Neuronal stem cell (in vitro differentiated cells): Measurements from ENCODE around the gene TRAF1.

Experiments
- DNase-seq: peaks from one replicate; pipeline ENCODE4 v3.0.0-alpha.2; 2013; ENCODE audit warnings: low spot score
- H2AFZ ChIP-seq: one replicate; pipeline ENCODE4 v1.6.1; 2013; ENCODE audit warnings: mild to moderate bottlenecking, low read length, inconsistent platforms
- H2AK5ac ChIP-seq: 2 replicates; pipeline ENCODE4 v1.6.1; 2013; ENCODE audit warnings: low read depth, mild to moderate bottlenecking, inconsistent platforms, low read length, moderate library complexity, mixed read lengths
- H2BK120ac ChIP-seq: 2 replicates; pipeline ENCODE4 v1.6.1; 2013; ENCODE audit warnings: low read depth, mild to moderate bottlenecking, inconsistent platforms, low read length, moderate library complexity, mixed read lengths
- H2BK12ac ChIP-seq: one replicate; pipeline ENCODE4 v1.6.1; 2013; ENCODE audit warnings: low read length, inconsistent platforms
- H2BK15ac ChIP-seq: 2 replicates; pipeline ENCODE4 v1.6.1; 2013; ENCODE audit warnings: mild to moderate bottlenecking, low read length, inconsistent platforms, mixed read lengths
- H2BK5ac ChIP-seq: one replicate; pipeline ENCODE4 v1.6.1; 2013; ENCODE audit warnings: inconsistent platforms, mild to moderate bottlenecking, low read length, moderate library complexity
- H3K14ac ChIP-seq: one replicate; pipeline ENCODE4 v1.6.1; 2013; ENCODE audit warnings: low read length, inconsistent platforms
- H3K18ac ChIP-seq: 2 replicates; pipeline ENCODE4 v1.6.1; 2013; ENCODE audit warnings: low read length, inconsistent platforms
- H3K23ac ChIP-seq: 2 replicates; pipeline ENCODE4 v1.6.1; 2013; ENCODE audit warnings: low read depth, mild to moderate bottlenecking, mixed read lengths, low read length, inconsistent platforms; ENCODE audit not compliant: poor library complexity
- H3K27ac ChIP-seq: replicated peaks from 3 replicates; pipeline ENCODE4 v1.5.1; 2013; ENCODE audit warnings: low read length, inconsistent platforms
- H3K27me3 ChIP-seq, 3 experiments: 2 replicates each; pipeline ENCODE4 v1.6.1; 2013; ENCODE audit warnings: low read length in 3 of 3, mild to moderate bottlenecking in 2 of 3, inconsistent platforms in 1 of 3, low read depth in 1 of 3, mixed read lengths in 1 of 3, moderate library complexity in 1 of 3; ENCODE audit not compliant: control insufficient read depth in 3 of 3, insufficient read depth in 3 of 3
- H3K36me3 ChIP-seq, 2 donors: replicated peaks in 1 of 2; 2 replicates each; pipeline ENCODE4 v1.6.1; 2013; ENCODE audit warnings: low read length in 2 of 2; ENCODE audit not compliant: control insufficient read depth in 2 of 2, insufficient read depth in 2 of 2
- H3K4ac ChIP-seq: 2 replicates; pipeline ENCODE4 v1.6.1; 2013; ENCODE audit warnings: inconsistent platforms, mild to moderate bottlenecking, low read length, moderate library complexity
- H3K4me1 ChIP-seq, 2 donors: 1 replicate in 1 of 2; 2 replicates in 1 of 2; pipeline ENCODE4 v1.6.1; 2013; ENCODE audit warnings: low read length in 2 of 2, low read depth in 1 of 2; ENCODE audit not compliant: control insufficient read depth in 2 of 2, insufficient read depth in 1 of 2
- H3K4me2 ChIP-seq: one replicate; pipeline ENCODE4 v1.6.1; 2013; ENCODE audit warnings: mild to moderate bottlenecking, low read length, inconsistent platforms; ENCODE audit not compliant: insufficient read depth, poor library complexity, severe bottlenecking
- H3K4me3 ChIP-seq, 2 donors: 2 replicates each; pipeline ENCODE4 v1.5.1; 2013; ENCODE audit warnings: low read length in 2 of 2, mild to moderate bottlenecking in 2 of 2, inconsistent platforms in 1 of 2, moderate library complexity in 1 of 2
- H3K79me1 ChIP-seq: one replicate; pipeline ENCODE4 v1.6.1; 2013; ENCODE audit warnings: low read depth, mild to moderate bottlenecking, inconsistent platforms, low read length, moderate library complexity
- H3K9ac ChIP-seq: one replicate; pipeline ENCODE4 v1.6.1; 2013; ENCODE audit warnings: mild to moderate bottlenecking, low read depth, low read length, inconsistent platforms; ENCODE audit not compliant: poor library complexity
- H3K9me3 ChIP-seq, 2 donors: replicated peaks in 1 of 2; 2 replicates each; pipeline versions ENCODE3 to v1.6.1; 2013; ENCODE audit warnings: low read length in 2 of 2, mild to moderate bottlenecking in 2 of 2, inconsistent platforms in 1 of 2, low read depth in 1 of 2, mixed read lengths in 1 of 2, moderate library complexity in 1 of 2; ENCODE audit not compliant: control insufficient read depth in 2 of 2, insufficient read depth in 1 of 2
- H4K8ac ChIP-seq: one replicate; pipeline ENCODE4 v1.6.1; 2013; ENCODE audit warnings: low read depth, mild to moderate bottlenecking, inconsistent platforms, low read length, moderate library complexity
- H4K91ac ChIP-seq: one replicate; pipeline ENCODE4 v1.6.1; 2013; ENCODE audit warnings: low read length, low read depth, mild to moderate bottlenecking, inconsistent platforms; ENCODE audit not compliant: poor library complexity
- WGBS, 2 donors: extraction: QIAGEN DNeasy Blood & Tissue Kit; methylation state at CpG; one replicate each; pipeline ENCODE4 v1.1.7; 2013; ENCODE audit warnings: missing lambda C conversion rate in 2 of 2, mixed read lengths in 1 of 2; ENCODE audit not compliant: insufficient read length in 2 of 2, insufficient replicate concordance in 1 of 2; ENCODE audit errors: extremely low coverage in 2 of 2; 5-methylcytosine and 5-hydroxymethylcytosine counted together

Gene TRAF1

GRCh38 chr9:120961936-120962335, 35.3 kb upstream of the TRAF1 start:
- Histone ChIP-seq H2AK5ac (no peak overlapping the region), H3K9ac (no peak overlapping the region), H2BK15ac (no peak overlapping the region), H3K23ac (no peak overlapping the region), H4K8ac (no peak overlapping the region), H3K4me2 (no peak overlapping the region), H3K79me1 (no peaks in the 10 kb centered on the region), H3K4me3 (no peak overlapping the region), H4K91ac (no peak overlapping the region), H3K27ac (no peak overlapping the region), H2BK12ac (no peak overlapping the region), H3K27me3 (no peaks in the 10 kb centered on the region), H3K9me3 (no peaks in the 10 kb centered on the region), H3K4me1 (peaks cover 12 to 19% of the 10 kb centered on the region in 2 donors), H3K36me3 (no peaks in the 10 kb centered on the region), H3K4ac (no peak overlapping the region), H2AFZ (no peak overlapping the region), H2BK120ac (no peak overlapping the region), H3K14ac (no peak overlapping the region), H2BK5ac (no peak overlapping the region), H3K18ac (no peak overlapping the region)
- no peak for DNase-seq
- WGBS, 2 donors = no CpG with 5 or more reads among the region's 3 CpGs

DNA sequence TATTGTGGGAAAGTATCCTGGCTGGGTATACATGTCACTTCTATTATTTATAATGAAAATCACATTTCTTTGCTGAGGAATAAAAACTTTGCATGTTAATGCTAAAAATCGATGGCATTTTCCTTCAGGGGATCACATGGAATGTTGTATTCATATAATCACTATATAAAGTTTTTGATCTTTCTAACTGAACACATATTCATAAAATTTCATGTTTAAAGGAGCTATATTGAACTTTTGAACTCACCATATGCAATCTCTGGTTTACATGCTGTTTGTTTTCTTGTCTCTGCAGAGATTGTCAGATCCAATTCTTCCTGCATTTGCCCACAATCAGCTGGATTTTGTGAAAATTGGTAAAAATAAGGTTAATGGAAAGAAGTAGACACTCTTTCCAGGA, 33.4 kb upstream of the TRAF1 start:
- Histone ChIP-seq H2BK12ac (no peak overlapping the region), H3K4ac (no peak overlapping the region), H2AFZ (no peak overlapping the region), H3K27ac (no peak overlapping the region), H2BK5ac (no peak overlapping the region), H3K4me2 (no peak overlapping the region), H3K14ac (no peak overlapping the region), H4K91ac (no peak overlapping the region), H3K36me3 (no peaks in the 10 kb centered on the region), H3K9me3 (no peaks in the 10 kb centered on the region), H3K9ac (no peak overlapping the region), H4K8ac (no peak overlapping the region), H3K4me1 (peaks cover 3 to 6% of the 10 kb centered on the region in 2 donors), H3K27me3 (no peaks in the 10 kb centered on the region), H3K18ac (no peak overlapping the region), H3K79me1 (no peaks in the 10 kb centered on the region), H3K4me3 (no peak overlapping the region), H2BK120ac (no peak overlapping the region), H3K23ac (no peak overlapping the region), H2BK15ac (no peak overlapping the region), H2AK5ac (no peak overlapping the region)
- WGBS, 2 donors = no CpG with 5 or more reads among the region's 1 CpG
- no peak for DNase-seq

GRCh38 chr9:120956862-120957261, 30.3 kb upstream of the TRAF1 start:
- H3K79me1 ChIP-seq = no peaks in the 10 kb centered on the region
- H4K91ac ChIP-seq = no peak overlapping the region
- no peak overlapping the region for H3K4ac ChIP-seq
- no peak overlapping the region for H3K23ac ChIP-seq
- H2BK5ac ChIP-seq = no peak overlapping the region
- DNase-seq = no peak
- no peak overlapping the region for H2BK15ac ChIP-seq
- H2BK12ac ChIP-seq = no peak overlapping the region
- no peak overlapping the region for H3K4me2 ChIP-seq
- no peak overlapping the region for H2AK5ac ChIP-seq
- no peaks in the 10 kb centered on the region for H3K27me3 ChIP-seq
- H3K9ac ChIP-seq = no peak overlapping the region
- H3K4me3 ChIP-seq = no peak overlapping the region
- H4K8ac ChIP-seq = no peak overlapping the region
- H2AFZ ChIP-seq = no peak overlapping the region
- no peaks in the 10 kb centered on the region for H3K36me3 ChIP-seq
- no peak overlapping the region for H2BK120ac ChIP-seq
- H3K18ac ChIP-seq = no peak overlapping the region
- H3K27ac ChIP-seq = no peak overlapping the region
- H3K4me1 ChIP-seq = peaks cover 0 to 5% of the 10 kb centered on the region in 2 donors
- H3K14ac ChIP-seq = no peak overlapping the region
- no peaks in the 10 kb centered on the region for H3K9me3 ChIP-seq
- no CpG with 5 or more reads among the region's 3 CpGs for WGBS, 2 donors

GRCh38 chr9:120951960-120952618, 25.5 kb upstream of the TRAF1 start:
- H2BK12ac ChIP-seq = no peak overlapping the region
- WGBS, 2 donors = no CpG with 5 or more reads among the region's 9 CpGs

More at GRCh38 chr9:120951960-120952618, 25.5 kb upstream of the TRAF1 start:
- Histone ChIP-seq H2BK5ac (no peak overlapping the region), H4K91ac (no peak overlapping the region), H3K9me3 (no peaks in the 10 kb centered on the region), H3K4me2 (no peak overlapping the region), H3K36me3 (no peaks in the 10 kb centered on the region), H3K27ac (no peak overlapping the region), H3K4ac (no peak overlapping the region), H2BK15ac (no peak overlapping the region), H3K4me3 (no peak overlapping the region), H3K27me3 (no peaks in the 10 kb centered on the region), H3K18ac (no peak overlapping the region), H2AK5ac (no peak overlapping the region), H4K8ac (no peak overlapping the region), H3K4me1 (peaks cover 0 to 6% of the 10 kb centered on the region in 2 donors), H3K79me1 (no peaks in the 10 kb centered on the region), H2BK120ac (no peak overlapping the region), H3K23ac (no peak overlapping the region), H3K14ac (no peak overlapping the region), H2AFZ (peak overlapping the region; percentile 63), H3K9ac (no peak overlapping the region)
- no peak for DNase-seq
